IPS DF 19.7 (cell line): Measurements from ENCODE around the gene GRAMD1A.
"Not testable (repeated sequence)": the region's sequence is repeated elsewhere in the genome, so short reads cannot be mapped to it uniquely, and the experiment has no call there.

Experiments used
- DNase-seq: peaks from one replicate; pipeline ENCODE4 v3.0.0-alpha.2; 2013; ENCODE audit warnings: low read depth, low spot score

The GRAMD1A gene

DNA sequence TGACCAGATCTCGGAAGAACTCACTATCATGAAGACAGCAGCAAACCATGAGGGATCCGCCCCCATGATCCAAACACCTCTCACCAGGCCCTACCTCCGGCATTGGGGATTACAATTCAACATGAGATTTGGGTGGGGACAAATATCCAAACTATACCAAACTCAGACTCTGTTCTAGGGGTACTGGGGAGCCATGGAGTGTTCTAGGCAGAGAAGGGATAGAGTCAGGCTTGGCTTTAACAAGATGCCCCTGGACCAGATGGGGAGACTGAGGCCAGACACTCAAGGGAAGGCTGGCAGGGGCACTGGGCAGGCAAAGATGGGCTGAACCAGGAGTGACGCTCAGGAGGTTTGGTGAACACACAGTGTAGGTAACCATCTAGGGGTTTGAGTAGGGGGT lies 18.3 kb downstream of the GRAMD1A start:
- DNase-seq: no peak

DNA sequence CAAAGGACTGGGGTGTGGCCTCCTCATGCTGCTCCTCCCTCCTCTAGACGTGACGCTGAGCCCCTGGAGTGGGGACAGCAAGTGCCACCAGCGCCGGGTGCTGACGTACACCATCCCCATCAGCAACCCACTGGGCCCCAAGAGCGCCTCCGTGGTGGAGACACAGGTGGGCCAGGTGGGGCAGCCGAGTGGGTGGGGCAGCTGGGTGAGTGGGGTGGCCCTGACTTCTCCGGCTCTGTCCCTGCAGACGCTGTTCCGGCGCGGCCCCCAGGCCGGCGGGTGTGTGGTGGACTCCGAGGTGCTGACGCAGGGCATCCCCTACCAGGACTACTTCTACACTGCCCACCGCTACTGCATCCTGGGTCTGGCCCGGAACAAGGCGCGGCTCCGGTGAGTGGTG lies 19.0 kb downstream of the GRAMD1A start:
- no peak for DNase-seq

DNA sequence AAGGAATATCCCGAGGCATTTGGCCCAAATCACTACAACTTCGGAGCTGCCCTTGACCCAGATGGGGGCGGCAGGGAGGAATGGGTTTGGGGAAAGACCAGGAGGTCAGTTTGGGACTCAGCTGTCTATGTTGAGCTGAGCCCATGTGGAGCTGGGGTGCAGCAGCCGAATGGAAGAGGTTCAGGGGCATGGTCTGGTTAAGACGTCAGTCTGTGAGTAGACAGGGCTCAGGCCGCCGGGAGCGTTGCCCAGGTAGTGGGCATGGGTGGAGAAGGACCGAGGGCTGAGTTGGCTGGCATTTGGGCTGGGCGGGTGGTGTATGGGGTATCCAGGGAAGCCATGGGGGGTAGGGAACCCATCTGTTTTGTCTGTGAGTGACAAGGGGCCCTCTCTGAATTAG lies 20.9 kb downstream of the GRAMD1A start:
- DNase-seq: no peak

DNA sequence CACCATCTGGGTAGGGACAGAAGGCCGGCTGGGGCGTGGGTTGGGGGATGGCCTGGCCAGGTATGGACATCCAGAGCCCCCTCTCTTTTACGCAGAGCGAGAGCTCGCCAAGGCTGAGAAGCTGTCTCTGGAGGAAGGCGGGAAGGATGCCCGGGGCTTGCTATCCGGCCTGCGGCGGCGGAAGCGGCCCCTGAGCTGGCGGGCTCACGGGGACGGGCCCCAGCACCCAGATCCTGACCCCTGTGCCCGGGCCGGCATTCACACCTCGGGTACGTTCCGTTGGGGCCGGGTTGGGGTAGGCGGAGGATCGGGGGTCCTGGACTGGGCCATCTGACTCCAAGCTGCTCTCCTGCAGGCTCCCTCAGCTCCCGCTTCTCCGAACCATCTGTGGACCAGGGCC lies 21.5 kb downstream of the GRAMD1A start:
- no peak for DNase-seq

DNA sequence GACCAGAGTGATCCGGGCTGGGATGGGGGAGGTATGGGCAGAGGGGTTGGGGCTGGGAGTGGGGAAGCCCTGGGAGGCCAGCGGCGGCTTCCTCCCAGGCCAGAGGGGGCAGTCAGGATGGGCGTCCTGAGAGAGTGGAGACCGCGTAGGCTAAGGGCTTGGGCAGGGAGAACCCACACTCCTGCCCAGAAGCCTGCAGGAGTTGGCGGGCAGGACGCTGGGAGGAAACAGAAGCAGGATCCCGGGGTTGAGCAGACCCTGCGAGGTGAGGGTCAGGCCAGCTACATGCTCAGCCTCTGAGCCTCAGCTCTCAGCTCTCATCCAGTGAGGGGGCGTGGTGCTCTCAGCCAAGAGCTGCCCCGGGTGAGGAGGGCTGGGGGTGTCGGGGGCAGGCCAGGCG lies 22.3 kb downstream of the GRAMD1A start:
- DNase-seq: no peak

DNA sequence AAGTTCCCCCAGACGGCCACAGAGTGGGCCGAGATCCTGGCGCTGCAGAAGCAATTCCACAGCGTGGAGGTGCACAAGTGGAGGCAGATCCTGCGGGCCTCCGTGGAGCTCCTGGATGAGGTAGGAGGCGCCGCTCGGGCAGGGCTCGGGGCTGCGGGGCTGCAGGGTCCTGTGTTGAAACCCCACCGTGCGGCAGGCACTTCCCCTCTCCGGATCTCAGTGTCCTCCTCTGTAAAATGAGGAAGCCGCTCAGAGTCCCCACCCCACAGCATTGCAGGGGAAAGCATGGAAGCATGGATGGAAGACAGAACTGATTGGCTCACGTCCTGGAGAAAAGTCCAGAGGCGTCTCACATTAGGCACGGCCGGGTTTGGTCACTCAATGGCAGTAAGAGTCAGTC lies 23.3 kb downstream of the GRAMD1A start:
- no peak for DNase-seq

DNA sequence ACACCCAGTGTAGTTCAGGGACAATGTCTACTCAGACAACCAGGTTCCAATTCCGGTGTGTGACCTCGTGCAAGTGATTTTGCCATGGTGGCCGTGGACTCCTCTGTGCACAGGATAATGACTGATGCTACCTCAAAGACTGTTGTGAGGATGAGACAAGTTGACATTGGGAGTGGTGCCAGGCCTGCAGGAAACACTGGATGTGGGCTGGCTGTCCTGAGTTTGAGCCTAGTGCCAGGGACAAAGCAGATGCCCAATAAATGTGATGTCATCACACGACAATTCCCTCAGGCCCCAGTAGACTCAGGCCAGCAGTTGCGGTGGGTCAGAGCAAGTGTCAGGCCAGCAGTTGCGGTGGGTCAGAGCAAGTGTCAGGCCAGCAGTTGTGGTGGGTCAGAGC lies 24.0 kb downstream of the GRAMD1A start:
- DNase-seq: no peak

DNA sequence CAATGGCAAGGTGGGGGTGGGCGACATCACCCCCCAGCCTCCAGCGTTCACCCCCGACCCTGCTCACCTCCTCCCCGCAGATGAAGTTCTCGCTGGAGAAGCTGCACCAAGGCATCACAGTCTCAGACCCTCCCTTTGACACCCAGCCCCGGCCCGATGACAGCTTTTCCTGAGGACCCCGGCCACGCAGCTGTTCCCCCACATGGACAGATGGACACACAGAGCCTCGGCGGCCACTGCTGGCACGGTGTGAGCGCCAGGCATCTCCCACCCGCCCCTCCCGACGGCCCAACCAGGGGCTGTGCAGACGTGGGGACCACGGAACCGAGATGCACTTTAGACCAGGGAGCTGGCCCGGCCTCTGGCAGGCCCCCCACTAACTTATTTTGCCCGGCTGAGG lies 25.8 kb downstream of the GRAMD1A start:
- no peak for DNase-seq

DNA sequence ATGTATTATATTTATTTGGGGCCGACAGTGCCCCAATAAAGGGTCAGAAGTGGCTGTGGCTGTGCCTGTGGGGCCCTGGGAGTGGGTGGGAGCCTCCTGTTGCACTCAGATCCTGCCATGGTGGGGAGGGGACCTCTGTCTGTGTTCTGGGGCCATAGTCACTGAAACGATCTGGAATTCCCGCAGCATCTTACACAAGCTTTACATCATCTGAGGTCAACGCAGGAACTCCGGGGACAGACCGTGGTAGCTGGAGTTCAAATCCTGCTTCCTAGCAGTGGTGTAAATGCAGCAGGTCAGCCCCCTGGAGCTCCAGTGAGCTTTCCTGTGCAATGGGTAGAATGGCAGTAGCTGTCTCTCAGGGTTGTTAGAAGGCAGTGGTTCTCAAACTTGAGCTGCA lies 26.3 kb downstream of the GRAMD1A start:
- no peak for DNase-seq

DNA sequence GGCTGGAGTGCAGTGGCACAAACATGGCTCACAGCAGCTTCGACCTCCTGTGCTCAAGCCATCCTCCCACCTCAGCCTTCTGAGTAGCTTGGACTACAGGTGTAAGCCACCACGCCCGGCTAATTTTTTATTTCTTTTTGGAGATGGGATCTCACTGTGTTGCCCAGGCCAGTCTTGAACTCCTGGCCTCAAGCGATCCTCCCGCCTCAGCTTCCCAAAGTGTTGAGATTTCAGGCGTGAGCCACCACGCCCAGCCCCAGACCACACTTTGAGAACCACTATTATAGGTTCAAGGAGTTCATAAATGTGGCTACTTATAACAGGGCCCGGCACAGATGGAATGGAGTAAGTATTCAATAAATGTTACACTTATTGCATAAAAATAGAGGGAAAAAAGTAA lies 26.9 kb downstream of the GRAMD1A start:
- no peak for DNase-seq

DNA sequence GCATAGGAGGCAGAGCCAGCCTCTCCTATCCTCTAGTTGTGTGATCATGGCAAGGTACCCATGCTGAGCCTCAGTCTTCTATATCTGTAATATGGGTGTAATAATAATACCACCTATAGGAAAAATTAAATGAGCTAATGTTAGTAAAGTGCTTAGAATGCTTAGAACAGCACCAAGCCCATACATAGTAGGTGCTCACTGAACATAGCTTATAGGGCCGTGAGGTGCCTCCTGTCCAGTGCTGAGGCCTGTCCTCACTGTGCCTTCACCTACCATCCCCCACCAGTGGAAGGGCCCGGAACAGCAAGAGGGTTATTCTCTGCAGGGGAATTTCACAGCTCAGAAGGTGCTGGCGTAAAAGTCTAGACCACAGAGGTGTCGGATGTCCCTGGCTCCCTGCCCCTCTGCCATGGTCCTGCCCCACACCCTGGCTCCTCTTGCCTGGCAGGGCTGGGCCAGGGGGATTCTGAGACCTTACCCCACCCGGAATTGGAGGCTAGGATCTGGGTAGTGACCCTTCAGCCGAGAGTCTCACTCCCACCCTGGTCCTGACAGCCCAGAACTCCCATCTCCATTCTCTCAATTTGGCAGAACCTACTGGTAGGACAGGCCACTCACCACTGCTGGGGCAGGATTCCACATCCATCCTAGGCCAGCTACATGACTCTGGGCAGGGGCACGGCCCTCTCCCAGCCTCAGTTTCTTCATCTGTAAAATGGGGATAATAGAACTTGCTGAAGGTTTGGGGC lies 27.9 kb downstream of the GRAMD1A start:
- DNase-seq: no peak

DNA sequence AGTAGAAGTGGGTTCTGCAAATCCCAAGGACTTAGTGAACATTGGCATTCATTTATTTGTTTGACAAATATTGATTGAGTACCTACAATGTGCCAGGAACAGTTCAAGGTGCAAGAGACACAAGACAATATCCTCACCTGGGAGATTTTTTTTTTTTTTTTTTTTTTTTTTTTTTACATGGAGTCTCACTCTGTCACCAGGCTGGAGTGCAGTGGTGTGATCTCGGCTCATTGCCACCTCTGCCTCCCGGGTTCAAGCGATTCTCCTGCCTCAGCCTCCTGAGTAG lies 28.4 kb downstream of the GRAMD1A start:
- not testable (repeated sequence) for DNase-seq

DNA sequence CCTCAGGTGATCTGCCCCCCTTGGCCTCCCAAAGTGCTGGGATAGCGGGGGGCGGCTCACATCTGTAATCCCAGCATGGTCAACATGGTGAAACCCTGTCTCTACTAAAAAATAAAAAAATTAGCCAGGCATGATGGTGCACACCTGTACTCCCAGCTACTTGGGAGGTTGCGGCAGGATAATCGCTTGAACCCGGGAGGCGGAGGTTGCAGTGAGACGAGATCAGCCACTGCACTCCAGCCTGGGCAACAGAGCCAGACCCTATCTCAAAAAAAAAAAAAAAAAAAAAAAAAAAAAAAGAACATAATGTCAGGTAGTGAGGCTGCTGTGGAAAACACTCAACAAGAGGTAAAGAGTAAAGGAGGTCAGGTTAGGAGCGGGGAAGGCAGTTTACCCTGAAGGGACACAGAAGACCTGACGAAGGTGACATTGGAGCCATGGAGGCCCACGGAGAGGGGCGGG lies 29.2 kb downstream of the GRAMD1A start:
- not testable (repeated sequence) for DNase-seq

DNA sequence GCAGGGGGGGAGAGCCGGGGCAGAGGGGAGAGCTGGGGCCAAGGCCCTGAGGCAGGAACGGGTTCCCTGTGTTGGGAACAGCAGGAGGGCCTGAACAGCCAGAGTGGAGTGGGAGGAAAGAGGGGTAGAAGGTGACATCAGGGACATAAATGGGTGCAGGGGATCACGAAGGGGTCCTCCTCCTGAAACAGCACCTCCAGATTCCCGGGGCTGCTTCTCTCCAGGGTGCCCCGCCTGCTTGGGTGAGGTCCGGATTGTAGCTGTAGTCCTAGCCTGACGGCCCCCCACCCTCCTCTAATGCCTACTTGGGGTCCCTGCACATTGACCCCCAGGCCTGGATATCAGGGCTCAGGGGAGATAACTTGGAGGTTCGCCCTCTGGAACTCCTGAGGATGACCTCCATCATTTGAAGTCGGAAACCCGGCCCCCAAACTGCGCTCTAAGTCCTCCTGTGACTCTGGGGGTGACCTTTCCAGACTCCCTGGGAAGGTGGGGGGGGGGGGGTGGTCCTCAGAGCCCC lies 29.7 kb downstream of the GRAMD1A start:
- no peak for DNase-seq

DNA sequence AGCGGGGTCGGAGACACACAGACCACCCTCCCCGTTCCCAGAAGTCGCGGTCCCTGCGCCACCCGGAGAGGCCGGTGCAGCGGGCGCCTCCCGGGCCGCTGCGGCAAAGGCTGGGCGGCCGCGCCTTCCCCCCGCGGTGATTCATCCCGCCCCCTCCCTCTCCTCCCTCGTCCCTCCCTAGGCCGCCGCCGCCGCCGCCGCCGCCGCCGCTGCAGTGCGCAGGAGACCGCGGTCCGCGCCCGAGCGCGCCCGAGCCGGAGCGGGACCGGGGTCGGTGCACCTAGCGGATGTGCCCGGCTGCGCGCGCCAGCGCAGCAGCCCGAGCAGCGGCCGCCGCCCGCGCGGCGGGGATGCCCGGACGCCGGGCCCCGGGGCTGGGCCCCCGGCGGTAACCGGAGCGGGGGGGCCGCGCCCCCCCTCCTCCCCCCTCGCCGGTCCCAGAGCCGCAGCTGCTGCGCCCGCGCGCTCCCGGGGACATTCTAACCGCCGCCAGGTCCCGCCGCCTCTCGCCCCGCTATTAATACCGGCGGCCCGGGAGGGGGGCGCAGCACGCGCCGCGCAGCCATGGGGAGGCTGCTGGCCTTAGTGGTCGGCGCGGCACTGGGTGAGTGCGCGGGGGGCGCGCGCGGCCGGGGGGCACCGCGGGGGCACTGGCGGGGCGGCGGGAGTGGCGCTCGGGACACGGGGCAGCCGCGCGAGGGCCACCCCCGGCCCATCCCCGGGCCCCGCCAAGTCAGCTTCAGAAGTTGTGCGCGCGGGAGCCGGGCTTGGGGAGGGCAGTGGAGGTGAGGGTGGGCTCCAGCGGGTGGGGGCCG lies 30.3 kb downstream of the GRAMD1A start, which contains the start of gene SCN1B:
Gene SCN1B (plus strand): TSS at position 214 of the 815 bp plus-strand sequence. CDS start 351 bp downstream, at position 565.
- DNase-seq: no peak

DNA sequence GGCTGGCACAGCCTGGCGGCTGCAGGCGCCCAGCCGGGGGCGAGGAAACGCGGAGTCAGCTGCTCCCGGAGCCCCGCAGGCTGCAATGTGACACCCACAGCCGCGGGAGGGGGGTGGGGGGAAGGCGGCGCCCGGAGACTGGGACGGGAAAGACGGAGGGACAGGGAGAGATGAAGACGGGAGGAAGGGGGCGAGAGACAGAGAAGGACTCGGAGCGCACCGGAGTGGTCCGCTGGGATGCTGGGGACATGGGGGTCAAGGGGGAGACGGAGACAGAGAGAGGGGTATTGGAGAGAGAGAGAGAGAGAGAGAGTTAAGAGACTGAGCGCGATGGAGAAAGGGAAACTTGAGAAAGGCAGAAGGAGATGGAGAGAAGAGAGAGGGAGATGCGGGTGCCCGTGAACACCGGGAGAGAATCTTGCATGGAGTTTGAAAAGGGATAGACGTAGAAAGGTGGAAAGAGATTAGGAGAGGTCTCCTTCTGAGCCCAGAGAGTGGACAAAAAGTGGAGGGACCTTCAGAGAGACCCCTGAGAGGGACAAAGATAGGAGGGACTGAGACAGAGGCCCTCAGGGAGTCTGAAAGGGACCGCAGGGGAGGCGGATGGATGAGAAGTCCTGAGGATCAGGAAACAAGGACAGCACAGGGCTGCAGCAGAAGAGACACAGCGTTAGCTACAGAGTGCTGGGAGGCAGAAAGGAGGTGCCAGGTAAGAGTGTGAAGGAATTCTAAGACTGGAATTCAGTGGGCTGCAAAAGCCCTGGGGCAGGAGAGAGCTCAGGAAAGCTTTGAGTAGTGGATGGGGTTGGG lies 31.2 kb downstream of the GRAMD1A start:
- DNase-seq: no peak

DNA sequence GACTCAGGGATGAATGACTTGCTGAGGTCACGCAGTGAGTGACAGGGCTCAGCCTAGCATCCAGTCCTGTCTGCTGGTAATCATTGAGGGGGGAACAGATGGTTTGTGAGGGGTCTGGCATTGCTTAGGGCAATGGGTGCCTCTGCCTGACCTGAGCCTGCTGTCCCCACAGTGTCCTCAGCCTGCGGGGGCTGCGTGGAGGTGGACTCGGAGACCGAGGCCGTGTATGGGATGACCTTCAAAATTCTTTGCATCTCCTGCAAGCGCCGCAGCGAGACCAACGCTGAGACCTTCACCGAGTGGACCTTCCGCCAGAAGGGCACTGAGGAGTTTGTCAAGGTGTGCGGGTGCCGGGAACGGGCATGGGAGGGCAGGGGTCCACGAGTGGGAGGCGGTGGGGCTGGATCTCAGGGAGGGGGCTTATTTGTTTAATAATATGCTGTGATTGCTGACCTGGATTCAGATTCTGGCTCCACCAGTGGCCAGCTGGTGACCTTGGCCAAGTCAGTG lies 32.3 kb downstream of the GRAMD1A start:
- no peak for DNase-seq

DNA sequence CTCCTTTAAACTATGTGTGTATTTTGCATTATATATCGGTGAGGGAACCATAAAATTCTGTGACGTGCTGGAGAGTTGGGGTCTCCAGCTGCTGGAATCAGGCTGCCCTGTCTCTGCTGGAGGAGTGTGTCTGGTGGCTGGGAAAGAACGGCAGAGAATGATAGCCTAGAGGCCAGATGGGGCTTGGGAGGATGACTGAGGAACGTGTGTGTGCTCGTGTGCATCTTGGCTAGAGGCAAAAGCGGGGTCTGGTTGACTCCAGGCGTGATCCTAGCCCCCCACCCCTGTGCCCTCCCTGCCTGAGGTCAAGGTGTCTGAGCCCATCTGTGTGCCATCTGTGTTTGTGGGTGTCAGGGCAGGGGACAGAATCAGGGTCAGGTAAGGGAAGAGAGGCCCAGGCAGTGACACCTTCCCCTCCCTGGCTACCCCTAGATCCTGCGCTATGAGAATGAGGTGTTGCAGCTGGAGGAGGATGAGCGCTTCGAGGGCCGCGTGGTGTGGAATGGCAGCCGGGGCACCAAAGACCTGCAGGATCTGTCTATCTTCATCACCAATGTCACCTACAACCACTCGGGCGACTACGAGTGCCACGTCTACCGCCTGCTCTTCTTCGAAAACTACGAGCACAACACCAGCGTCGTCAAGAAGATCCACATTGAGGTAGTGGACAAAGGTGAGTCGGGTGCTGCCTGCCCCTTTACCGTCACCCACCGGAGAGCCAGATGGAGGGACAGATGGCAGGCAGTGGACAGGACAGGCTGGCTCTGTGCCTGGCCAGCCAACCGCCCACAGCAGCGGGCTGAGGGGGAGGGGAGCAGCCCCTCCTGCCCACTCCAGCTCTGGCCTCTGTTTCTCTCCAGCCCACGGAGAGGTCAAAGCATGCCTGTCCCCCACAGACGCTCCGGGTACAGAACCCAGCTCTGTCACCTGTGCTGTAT lies 33.2 kb downstream of the GRAMD1A start:
- no peak for DNase-seq

DNA sequence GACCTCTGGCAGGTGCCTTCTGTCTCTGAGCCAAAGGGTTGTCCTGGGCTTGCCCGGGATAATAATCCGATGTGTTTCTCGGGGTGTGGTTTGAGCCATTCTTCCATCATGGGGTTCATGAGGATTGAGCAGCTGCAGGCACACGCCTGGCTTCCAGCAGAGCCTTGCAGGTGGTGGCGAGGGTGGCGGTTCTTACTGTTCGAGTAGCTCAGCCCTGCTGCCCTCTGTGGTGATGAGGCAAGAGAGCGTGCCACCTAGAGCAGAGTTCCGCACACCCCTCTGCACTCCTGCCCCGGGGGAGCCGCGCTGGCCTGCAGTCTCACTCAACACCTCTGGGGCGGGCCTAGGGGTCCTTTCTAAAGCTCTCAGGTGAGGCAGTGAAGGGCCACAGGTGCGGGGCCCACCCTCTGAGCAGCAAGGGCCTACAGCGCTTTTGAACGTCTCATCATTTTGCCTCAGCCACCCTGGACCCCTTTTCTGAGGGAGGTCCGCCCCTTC lies 33.9 kb downstream of the GRAMD1A start:
- DNase-seq: no peak

DNA sequence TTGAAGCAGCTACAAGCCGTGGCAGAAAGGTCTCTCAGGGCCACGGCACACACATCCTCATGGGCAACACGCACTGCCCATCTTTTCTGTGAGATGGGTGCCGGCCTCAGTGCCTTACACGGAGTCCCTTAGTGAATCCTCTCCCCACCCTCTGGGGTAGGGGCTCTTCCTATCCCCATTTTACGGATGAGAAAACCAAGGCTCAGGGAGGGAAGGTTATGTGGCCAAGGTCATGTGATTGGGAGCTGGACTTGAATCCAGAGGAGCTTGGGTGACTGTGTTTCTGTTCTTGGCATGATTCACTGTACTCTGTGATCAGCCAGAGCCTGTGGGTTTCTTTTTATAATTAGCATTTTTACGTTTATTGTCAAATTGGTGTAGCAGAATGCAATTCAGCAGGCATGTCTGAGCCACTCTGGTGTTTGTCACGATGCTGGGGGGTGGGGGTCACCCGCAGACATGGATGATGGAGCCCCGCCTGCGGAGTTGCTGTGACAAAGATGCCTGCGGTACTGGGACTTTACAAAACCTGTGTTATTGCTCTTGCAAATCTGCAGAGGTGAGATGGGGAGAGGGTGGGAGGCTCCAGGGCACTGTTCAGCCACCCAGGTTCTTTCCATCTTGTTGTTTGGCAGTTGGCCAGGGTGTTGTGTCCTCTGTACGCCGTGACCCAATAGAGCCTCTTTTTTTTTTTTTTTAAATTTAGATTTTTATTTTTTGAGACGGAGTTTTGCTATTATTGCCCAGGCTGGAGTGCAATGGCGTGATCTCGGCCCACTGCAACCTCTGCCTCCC lies 34.7 kb downstream of the GRAMD1A start:
- DNase-seq: no peak
